Thoracic aorta (tissue), 2 donors: ENCODE results near the gene POLR1D. TPM values are rescaled to one million over a fixed set of nuclear protein-coding genes. Genes with fewer than 3 reads are reported as not detected.

ENCODE experiments used
- ATAC-seq: fragments of 150-250 bp; one replicate; pipeline ENCODE4 v1.8.0; 2017; ENCODE audit warnings: low read depth; ENCODE audit not compliant: insufficient number of reproducible peaks, low FRiP score
- DNase-seq: peaks from one replicate; pipeline ENCODE4 v3.0.0-alpha.2; 2020; ENCODE audit warnings: low spot score
- H3K27ac ChIP-seq, 2 donors: fragments of 200-600 bp; sonication (generic); 1 replicate in 1 of 2; 2 replicates in 1 of 2; pipeline ENCODE4 v1.5.1; 2016; ENCODE audit warnings: mild to moderate bottlenecking in 2 of 2, moderate library complexity in 2 of 2
- H3K27me3 ChIP-seq: fragments of 200-600 bp; sonication (generic); replicated peaks from 2 replicates; pipeline ENCODE4 v1.6.0; 2016; ENCODE audit warnings: mild to moderate bottlenecking; ENCODE audit not compliant: insufficient read depth
- H3K36me3 ChIP-seq: fragments of 200-600 bp; sonication (generic); one replicate; pipeline ENCODE4 v1.5.1; 2016
- H3K4me1 ChIP-seq, 2 donors: fragments of 200-600 bp; sonication (generic); 1 replicate in 1 of 2; 2 replicates in 1 of 2; pipeline versions ENCODE4 v1.5.1 to v1.6.0; 2016; ENCODE audit warnings: low read depth in 2 of 2, mild to moderate bottlenecking in 1 of 2; ENCODE audit not compliant: control insufficient read depth in 1 of 2
- H3K4me3 ChIP-seq: fragments of 200-600 bp; sonication (generic); 2 replicates; pipeline ENCODE4 v1.5.1; 2016; ENCODE audit warnings: mild to moderate bottlenecking
- H3K9me3 ChIP-seq: fragments of 200-600 bp; sonication (generic); 2 replicates; pipeline ENCODE4 v1.5.1; 2016
- CTCF ChIP-seq: fragments of 200-600 bp; sonication (generic); IDR thresholded peaks from one replicate; pipeline ENCODE4 v1.5.1; 2019; ENCODE audit warnings: antibody characterized with exemption
- total RNA-seq, 2 donors: library from RNA; depleted of rRNA; stranded (reverse); fragments of >200 nt; gene quantifications; one replicate each; pipeline versions ENCODE4 v1.1.0 to v1.2.3, GENCODE V29; 2016

POLR1D gene
- total RNA-seq, 2 donors from 2014 or later = 89.0 to 95.7 TPM

GRCh38 chr13:27578121-27579030 is 43.3 kb upstream of the POLR1D start:
- no peak for TF ChIP-seq CTCF
- no peaks in the 10 kb centered on the region for H3K9me3 ChIP-seq
- H3K4me1 ChIP-seq = peaks cover 0 to 2% of the 10 kb centered on the region in 2 donors
- ATAC-seq = no peak
- H3K27me3 ChIP-seq = no peaks in the 10 kb centered on the region
- H3K4me3 ChIP-seq = no peak overlapping the region
- no peak overlapping the region for H3K27ac ChIP-seq
- H3K36me3 ChIP-seq = no peaks in the 10 kb centered on the region
- no peak for DNase-seq

DNA sequence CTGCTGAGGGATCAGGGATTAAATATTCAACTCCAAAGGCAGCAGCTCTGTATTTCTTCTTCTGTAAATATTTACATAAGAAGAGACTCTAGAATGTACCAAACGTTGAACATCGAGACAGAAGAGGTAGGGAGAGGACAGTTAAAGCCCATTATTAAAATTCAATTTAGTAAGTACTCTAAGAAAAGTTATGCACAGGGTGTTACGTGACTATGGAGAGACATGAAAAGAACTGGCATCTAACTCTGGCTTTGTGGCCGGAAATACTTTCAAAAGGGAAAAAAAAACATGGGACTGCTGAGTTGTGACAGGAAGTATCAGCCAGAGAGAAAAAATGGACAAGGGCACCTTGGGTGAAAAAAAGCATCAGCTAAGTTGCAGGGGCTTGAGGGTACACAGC is 38.0 kb upstream of the POLR1D start:
- Histone ChIP-seq H3K27ac (peak overlapping the region in 1 of 2 donors; percentile 34), H3K27me3 (no peaks in the 10 kb centered on the region), H3K4me1 (peaks cover 0 to 12% of the 10 kb centered on the region in 2 donors), H3K4me3 (peak overlapping the region; percentile 1), H3K9me3 (no peaks in the 10 kb centered on the region), H3K36me3 (no peaks in the 10 kb centered on the region)
- no peak for TF ChIP-seq CTCF
- DNase-seq = no peak
- ATAC-seq = no peak

DNA sequence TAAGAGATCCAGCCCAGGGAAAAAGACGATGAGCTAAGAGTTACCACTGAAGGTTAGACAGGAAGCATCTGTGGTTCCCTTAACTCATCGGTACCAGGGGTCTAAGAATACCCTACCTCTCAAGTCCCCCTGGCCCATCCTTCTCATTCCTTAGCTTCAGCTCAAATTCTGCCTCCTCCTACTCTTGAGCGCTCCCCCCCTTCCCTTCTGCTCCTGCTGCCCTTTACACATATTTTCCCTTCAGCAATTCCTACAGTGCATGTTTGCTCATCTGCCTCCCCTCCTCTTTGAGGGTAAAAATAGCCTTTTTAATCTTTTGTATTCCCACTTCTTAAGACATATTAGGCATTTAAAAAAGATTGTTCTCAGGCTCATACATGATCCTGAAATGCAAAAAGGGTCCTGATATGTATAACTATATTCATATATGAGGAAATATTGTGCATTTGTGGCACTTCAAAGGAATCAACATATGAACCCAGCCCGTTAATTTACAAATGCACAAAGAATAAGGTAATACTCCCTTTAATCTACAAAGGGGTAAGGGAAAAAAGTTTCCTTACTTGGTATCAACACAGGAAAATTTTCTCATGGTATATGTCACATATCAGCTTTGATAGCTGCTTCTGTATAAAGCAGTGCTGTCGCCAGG is 34.5 kb upstream of the POLR1D start:
- no peaks in the 10 kb centered on the region for H3K36me3 ChIP-seq
- no peaks in the 10 kb centered on the region for H3K9me3 ChIP-seq
- no peak overlapping the region for H3K4me3 ChIP-seq
- H3K4me1 ChIP-seq = peaks cover 0 to 12% of the 10 kb centered on the region in 2 donors
- no peaks in the 10 kb centered on the region for H3K27me3 ChIP-seq
- TF ChIP-seq CTCF = no peak
- no peak overlapping the region for H3K27ac ChIP-seq
- ATAC-seq = no peak
- no peak for DNase-seq

GRCh38 chr13:27588405-27588804 is 33.3 kb upstream of the POLR1D start:
- no peak for DNase-seq
- H3K27ac ChIP-seq = no peak overlapping the region
- H3K4me1 ChIP-seq = peaks cover 0 to 9% of the 10 kb centered on the region in 2 donors
- no peak overlapping the region for H3K4me3 ChIP-seq
- H3K9me3 ChIP-seq = no peaks in the 10 kb centered on the region
- H3K27me3 ChIP-seq = no peaks in the 10 kb centered on the region
- TF ChIP-seq CTCF = no peak
- H3K36me3 ChIP-seq = no peaks in the 10 kb centered on the region
- no peak for ATAC-seq

DNA sequence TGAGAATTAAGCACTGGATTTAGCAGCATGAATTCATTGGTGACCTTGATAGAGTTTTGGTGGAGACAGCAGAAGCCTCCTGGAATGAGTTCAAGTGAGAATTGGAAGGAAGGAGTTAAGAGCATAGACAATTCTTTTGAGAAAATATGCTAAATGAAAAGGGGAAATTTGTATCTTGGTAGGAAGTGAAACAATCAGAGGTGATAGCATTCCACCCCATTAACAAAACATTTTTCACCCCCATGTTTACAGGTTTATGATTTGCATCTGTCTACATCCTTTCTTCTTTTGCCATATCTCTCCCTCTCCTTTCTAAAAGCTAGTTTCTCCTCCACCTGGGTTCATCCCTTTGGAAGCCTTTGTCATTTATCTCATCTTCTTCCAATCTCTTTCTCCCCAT is 28.8 kb upstream of the POLR1D start:
- no peaks in the 10 kb centered on the region for H3K36me3 ChIP-seq
- H3K27me3 ChIP-seq = no peaks in the 10 kb centered on the region
- DNase-seq = no peak
- H3K27ac ChIP-seq = no peak overlapping the region
- no peaks in the 10 kb centered on the region for H3K4me1 ChIP-seq
- H3K9me3 ChIP-seq = no peaks in the 10 kb centered on the region
- ATAC-seq = no peak
- no peak overlapping the region for H3K4me3 ChIP-seq
- TF ChIP-seq CTCF = no peak
